ENCODE data around the gene TXNRD1.

DNA sequence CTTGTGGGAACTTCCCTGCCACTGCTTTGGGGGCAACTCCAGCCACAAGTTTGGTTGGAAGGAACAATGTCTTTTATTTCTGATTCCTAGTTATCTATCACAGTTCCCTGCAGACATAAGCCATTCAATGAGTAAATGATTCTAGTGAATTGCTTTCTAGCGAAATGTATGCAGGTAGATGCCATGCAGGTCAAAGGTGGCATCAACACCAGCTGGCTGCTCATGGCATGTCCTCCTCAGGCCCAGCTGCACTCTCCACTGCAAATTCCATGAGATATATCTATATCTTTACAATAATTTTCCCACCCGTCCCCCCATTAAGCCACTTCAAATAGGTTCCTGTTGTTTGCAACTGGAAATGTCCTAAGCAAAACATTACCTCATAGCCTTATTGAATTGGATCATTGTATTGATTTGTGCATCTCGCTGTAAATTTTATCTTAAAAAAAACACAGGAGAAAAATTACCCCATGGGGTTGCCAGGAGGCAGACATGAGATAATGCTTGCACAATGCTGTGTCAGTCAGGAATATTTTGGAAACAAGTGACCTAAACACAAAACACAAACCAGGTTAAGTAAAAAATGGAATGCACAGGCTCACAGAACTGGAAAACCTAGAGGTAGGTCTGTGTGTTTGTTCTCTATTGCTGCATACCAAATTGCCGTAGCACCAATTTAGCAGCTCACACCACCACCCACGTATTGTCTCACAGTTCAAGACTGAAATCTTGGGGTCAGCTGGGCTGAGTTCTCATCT, 32.8 kb upstream of the TXNRD1 start:
- TF ChIP-seq, protein P1, sequence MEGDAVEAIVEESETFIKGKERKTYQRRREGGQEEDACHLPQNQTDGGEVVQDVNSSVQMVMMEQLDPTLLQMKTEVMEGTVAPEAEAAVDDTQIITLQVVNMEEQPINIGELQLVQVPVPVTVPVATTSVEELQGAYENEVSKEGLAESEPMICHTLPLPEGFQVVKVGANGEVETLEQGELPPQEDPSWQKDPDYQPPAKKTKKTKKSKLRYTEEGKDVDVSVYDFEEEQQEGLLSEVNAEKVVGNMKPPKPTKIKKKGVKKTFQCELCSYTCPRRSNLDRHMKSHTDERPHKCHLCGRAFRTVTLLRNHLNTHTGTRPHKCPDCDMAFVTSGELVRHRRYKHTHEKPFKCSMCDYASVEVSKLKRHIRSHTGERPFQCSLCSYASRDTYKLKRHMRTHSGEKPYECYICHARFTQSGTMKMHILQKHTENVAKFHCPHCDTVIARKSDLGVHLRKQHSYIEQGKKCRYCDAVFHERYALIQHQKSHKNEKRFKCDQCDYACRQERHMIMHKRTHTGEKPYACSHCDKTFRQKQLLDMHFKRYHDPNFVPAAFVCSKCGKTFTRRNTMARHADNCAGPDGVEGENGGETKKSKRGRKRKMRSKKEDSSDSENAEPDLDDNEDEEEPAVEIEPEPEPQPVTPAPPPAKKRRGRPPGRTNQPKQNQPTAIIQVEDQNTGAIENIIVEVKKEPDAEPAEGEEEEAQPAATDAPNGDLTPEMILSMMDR (IDR thresholded peaks at IDR 0.05), result no peak
- no peak for TF ChIP-seq POLR2A (IDR thresholded peaks at IDR 0.05)

All from thyroid gland (tissue), 4 donors.